IPS-11a (cell line): ENCODE data around the gene KLHL14.
"Not testable (repeated sequence)": the region's sequence is repeated elsewhere in the genome, so short reads cannot be mapped to it uniquely, and the experiment has no call there.

Source experiments
- H3K4me3 ChIP-seq: one replicate; pipeline ENCODE4 v1.5.1; 2013; ENCODE audit warnings: low read depth, low read length, control low read depth

The KLHL14 gene

GRCh38 chr18:32772581-32773381 lies at the start of gene KLHL14:
KLHL14 (minus strand) TSS chr18:32773023; CDS start chr18:32770591, 2,432 bp downstream.
- H3K4me3 ChIP-seq, result peak within 1 kb of the TSS; percentile 47

GRCh38 chr18:32822197-32822596 lies 49.4 kb upstream of the KLHL14 start:
- H3K4me3 ChIP-seq, result no peak overlapping the region

- H3K4me3 ChIP-seq, result no peak overlapping the region
Measured at GRCh38 chr18:32815881-32816280, 43.1 kb upstream of the KLHL14 start.

- no peak overlapping the region for H3K4me3 ChIP-seq
Measured at GRCh38 chr18:32812342-32812741, 39.5 kb upstream of the KLHL14 start.

- no peak overlapping the region for H3K4me3 ChIP-seq
Measured at GRCh38 chr18:32810314-32810713, 37.5 kb upstream of the KLHL14 start.

GRCh38 chr18:32805354-32805753 lies 32.5 kb upstream of the KLHL14 start:
- no peak overlapping the region for H3K4me3 ChIP-seq

- H3K4me3 ChIP-seq, result no peak overlapping the region
Measured at GRCh38 chr18:32804134-32804888, 31.5 kb upstream of the KLHL14 start.

GRCh38 chr18:32803568-32803967 lies 30.7 kb upstream of the KLHL14 start:
- H3K4me3 ChIP-seq, result no peak overlapping the region

GRCh38 chr18:32802591-32803451 lies 30.0 kb upstream of the KLHL14 start:
- H3K4me3 ChIP-seq, result no peak overlapping the region

- H3K4me3 ChIP-seq, result no peak overlapping the region
Measured at GRCh38 chr18:32801228-32801627, 28.4 kb upstream of the KLHL14 start.

- no peak overlapping the region for H3K4me3 ChIP-seq
Measured at GRCh38 chr18:32798209-32798960, 25.6 kb upstream of the KLHL14 start.

- not testable (repeated sequence) for H3K4me3 ChIP-seq
Measured at GRCh38 chr18:32794667-32795066, 21.8 kb upstream of the KLHL14 start.

GRCh38 chr18:32779010-32779409 lies 6.2 kb upstream of the KLHL14 start:
- H3K4me3 ChIP-seq, result no peak overlapping the region

- H3K4me3 ChIP-seq, result no peak overlapping the region
Measured at GRCh38 chr18:32777049-32777448, 4.2 kb upstream of the KLHL14 start.

- no peak overlapping the region for H3K4me3 ChIP-seq
Measured at GRCh38 chr18:32776561-32776960, 3.7 kb upstream of the KLHL14 start.

GRCh38 chr18:32775628-32776027 lies 2.8 kb upstream of the KLHL14 start:
- H3K4me3 ChIP-seq, result no peak overlapping the region

- no peak overlapping the region for H3K4me3 ChIP-seq
Measured at GRCh38 chr18:32773382-32773712, 524 bp upstream of the KLHL14 start.

GRCh38 chr18:32771871-32772580 lies 797 bp downstream of the KLHL14 start:
- H3K4me3 ChIP-seq, result peak overlapping the region; percentile 47

GRCh38 chr18:32771169-32771751 lies 1.6 kb downstream of the KLHL14 start:
- H3K4me3 ChIP-seq, result peak overlapping the region; percentile 55
